K562 (cell line): ENCODE results near the gene ITGB5. TPM values are rescaled to one million over a fixed set of nuclear protein-coding genes. Genes with fewer than 3 reads are reported as not detected.

ENCODE experiments used
- ATAC-seq: fragments of 200-7000 bp; cut with Tn5 transposase; 3 replicates; pipeline ENCODE4 v1.9.1; 2020; ENCODE audit warnings: moderate library complexity
- BruUV-seq: library from RNA; stranded (reverse); fragments of 400-500 nt; replicated peaks from 2 replicates; lab custom pipeline; 2021; lab: Mats Ljungman, UMichigan
- CTCF ChIA-PET: fragments of 300-600 bp; formaldehyde crosslinking; extraction: SDS; loops from one replicate; lab custom pipeline; 2021; ENCODE audit warnings: low intra/inter-chr PET ratio; lab: Yijun Ruan, JAX
- POLR2A ChIA-PET: fragments of 300-600, 350-650 bp; sonication (Branson Sonifier 250); formaldehyde crosslinking; extraction: SDS; loops from one replicate; lab custom pipeline; 2021; ENCODE audit warnings: antibody characterized with exemption, inconsistent platforms; lab: Yijun Ruan, JAX
- DNase-seq, 4 experiments: peaks; one replicate each; pipeline versions ENCODE4 v3.0.0 to v3.0.0-alpha.2; 2011 to 2018; ENCODE audit warnings: low spot score in 3 of 4, mixed read lengths in 3 of 4; ENCODE audit errors: extremely low read depth in 1 of 4
- FAIRE-seq: peaks from 2 replicates; lab custom pipeline; 2011; peaks lifted over from hg19 to GRCh38; lab: Jason Lieb, UNC
- H2AFZ ChIP-seq: 2 replicates; pipeline ENCODE4 v1.6.0; 2011; ENCODE audit warnings: low read depth, low read length, control low read depth, inconsistent platforms
- H3K27ac ChIP-seq: fragments of 200-600 bp; 3 replicates; pipeline ENCODE4 v1.8.0; 2011; ENCODE audit warnings: low read depth, mild to moderate bottlenecking, control low read depth, inconsistent platforms, low read length, moderate library complexity, mixed read lengths; ENCODE audit errors: extremely low read depth
- H3K27me3 ChIP-seq, 2 experiments: fragments of 300-600 bp in 1 of 2; 2 replicates in 1 of 2; 3 replicates in 1 of 2; pipeline versions ENCODE4 v1.6.0 to v1.8.0; 2011; ENCODE audit warnings: inconsistent platforms in 2 of 2, low read length in 2 of 2, mild to moderate bottlenecking in 1 of 2, mixed read lengths in 1 of 2, moderate library complexity in 1 of 2; ENCODE audit not compliant: control insufficient read depth in 2 of 2, insufficient read depth in 2 of 2
- H3K36me3 ChIP-seq: fragments of 300-600 bp; 3 replicates; pipeline ENCODE4 v1.8.0; 2011; ENCODE audit warnings: mild to moderate bottlenecking, low read length, inconsistent platforms; ENCODE audit not compliant: control insufficient read depth, insufficient read depth
- H3K4me1 ChIP-seq, 2 experiments: fragments of 200-600 bp in 1 of 2; replicated peaks in 1 of 2; 2 replicates in 1 of 2; 3 replicates in 1 of 2; pipeline versions ENCODE4 v1.5.1 to v1.8.0; 2011; ENCODE audit warnings: inconsistent platforms in 2 of 2, low read length in 2 of 2, mild to moderate bottlenecking in 1 of 2, mixed read lengths in 1 of 2, moderate library complexity in 1 of 2; ENCODE audit not compliant: control insufficient read depth in 2 of 2, insufficient read depth in 2 of 2
- H3K4me2 ChIP-seq: 2 replicates; pipeline ENCODE4 v1.6.1; 2011; ENCODE audit warnings: low read length, control low read depth, inconsistent platforms, mixed read lengths; ENCODE audit not compliant: insufficient read depth
- H3K4me3 ChIP-seq: fragments of 200-600 bp; sonication (generic), shearing (Covaris generic); 2 replicates; pipeline ENCODE4 v1.5.1; 2016; ENCODE audit warnings: control low read depth, inconsistent platforms
- H3K79me2 ChIP-seq: fragments of 200-600 bp; 3 replicates; pipeline ENCODE4 v1.8.0; 2011; ENCODE audit warnings: low read length, inconsistent platforms; ENCODE audit not compliant: control insufficient read depth, insufficient read depth
- H3K9ac ChIP-seq, 2 experiments: 2 replicates each; pipeline versions ENCODE4 v1.6.0 to v1.6.1; 2011; ENCODE audit warnings: low read depth in 2 of 2, low read length in 2 of 2, control low read depth in 1 of 2, inconsistent platforms in 1 of 2, mild to moderate bottlenecking in 1 of 2, mixed read lengths in 1 of 2; ENCODE audit not compliant: insufficient read depth in 1 of 2
- H3K9me1 ChIP-seq: one replicate; pipeline ENCODE4 v1.6.0; 2011; ENCODE audit warnings: inconsistent platforms, mild to moderate bottlenecking, low read length, moderate library complexity; ENCODE audit not compliant: control insufficient read depth, insufficient read depth
- H3K9me3 ChIP-seq: replicated peaks from 2 replicates; pipeline ENCODE4 v1.5.1; 2011; ENCODE audit warnings: low read depth, low read length, inconsistent platforms; ENCODE audit not compliant: control insufficient read depth, insufficient read depth
- H4K20me1 ChIP-seq: replicated peaks from 2 replicates; pipeline ENCODE4 v1.6.1; 2011; ENCODE audit warnings: low read length, inconsistent platforms, mixed read lengths; ENCODE audit not compliant: control insufficient read depth, insufficient read depth
- BHLHE40 ChIP-seq: IDR thresholded peaks from 2 replicates; pipeline ENCODE4 v1.6.1; 2011; ENCODE audit warnings: low read length, improper control_type of control experiment
- BRD9 ChIP-seq: fragments of 450-650 bp; IDR thresholded peaks from 2 replicates; pipeline ENCODE4 v1.6.1; 2018; ENCODE audit warnings: low read depth; ENCODE audit not compliant: partially characterized antibody
- CBX3 ChIP-seq, 2 experiments: IDR thresholded peaks; 1 replicate in 1 of 2; 2 replicates in 1 of 2; pipeline ENCODE4 v1.6.1; 2012; ENCODE audit warnings: inconsistent platforms in 2 of 2, low read length in 2 of 2, borderline replicate concordance in 1 of 2, control low read depth in 1 of 2
- CHCHD3 ChIP-seq: fragments of 250-450 bp; sonication (Bioruptor Pico); IDR thresholded peaks from 2 replicates; pipeline ENCODE4 v2.1.2; 2022; ENCODE audit warnings: mild to moderate bottlenecking
- GABPB1 ChIP-seq: sonication (generic); formaldehyde crosslinking; IDR thresholded peaks from 2 replicates; pipeline ENCODE4 v1.8.0; 2022; ENCODE audit warnings: mild to moderate bottlenecking, missing genetic modification reagents
- HMG20A ChIP-seq: fragments of 450-650 bp; formaldehyde crosslinking; conservative IDR thresholded peaks from 2 replicates; pipeline ENCODE4 v1.4.0; 2020; ENCODE audit warnings: mild to moderate bottlenecking, mixed read lengths
- HMGXB4 ChIP-seq: sonication (generic); formaldehyde crosslinking; IDR thresholded peaks from 2 replicates; pipeline ENCODE4 v1.8.1; 2023; ENCODE audit warnings: mild to moderate bottlenecking, missing genetic modification reagents
- KLF13 ChIP-seq: fragments of 450-650 bp; IDR thresholded peaks from 2 replicates; pipeline ENCODE4 v1.6.1; 2016; ENCODE audit warnings: missing genetic modification characterization, low read depth, mild to moderate bottlenecking, missing compliant biosample characterization, moderate library complexity, borderline replicate concordance
- MEF2D ChIP-seq: conservative IDR thresholded peaks from 2 replicates; pipeline ENCODE4 v1.6.1; 2016; ENCODE audit warnings: low read depth, missing genetic modification characterization, missing compliant biosample characterization
- MTF1 ChIP-seq: fragments of 250-450 bp; sonication (Bioruptor Pico); IDR thresholded peaks from 2 replicates; pipeline ENCODE4 v1.9.0; 2021; ENCODE audit warnings: moderate library complexity, mild to moderate bottlenecking, inconsistent platforms, borderline replicate concordance
- PTBP1 ChIP-seq: fragments of 200-400 bp; formaldehyde crosslinking; IDR thresholded peaks from 2 replicates; pipeline ENCODE4 v1.6.1; 2017; ENCODE audit warnings: low read depth, low read length
- PYGO2 ChIP-seq: fragments of 450-650 bp; IDR thresholded peaks from 2 replicates; pipeline ENCODE4 v1.6.1; 2016; ENCODE audit warnings: mild to moderate bottlenecking, missing genetic modification characterization, moderate library complexity, missing compliant biosample characterization
- THAP12 ChIP-seq: fragments of 250-450 bp; sonication (Bioruptor Pico); IDR thresholded peaks from 2 replicates; pipeline ENCODE4 v1.9.0; 2021; ENCODE audit warnings: mild to moderate bottlenecking, inconsistent platforms
- TRIM24 ChIP-seq, 2 experiments: fragments of 450-650 bp; IDR thresholded peaks; 2 replicates each; pipeline ENCODE4 v1.6.1; 2016
- TRIM28 ChIP-seq: fragments of 450-650 bp; IDR thresholded peaks from 2 replicates; pipeline ENCODE4 v1.6.1; 2017
- XRCC3 ChIP-seq: fragments of 450-650 bp; IDR thresholded peaks from 2 replicates; pipeline ENCODE4 v1.6.1; 2017; ENCODE audit warnings: mild to moderate bottlenecking, moderate library complexity
- ZNF175 ChIP-seq: fragments of 200-800 bp; sonication (Bioruptor generic); IDR thresholded peaks from 2 replicates; pipeline ENCODE4 v1.6.1; 2016; ENCODE audit warnings: low read depth, mild to moderate bottlenecking, missing genetic modification characterization, missing compliant biosample characterization
- ZNF274 ChIP-seq: IDR thresholded peaks from 2 replicates; pipeline ENCODE4 v1.6.1; 2011; ENCODE audit warnings: low read depth, mild to moderate bottlenecking, low read length, moderate library complexity, borderline replicate concordance
- WGBS: fragments of 100-300 bp; shearing (Covaris generic); methylation state at CpG from one replicate; pipeline ENCODE4 v1.1.6; 2016; ENCODE audit warnings: low coverage, mixed read lengths; ENCODE audit not compliant: insufficient coverage; ENCODE audit errors: missing lambda C conversion rate; 5-methylcytosine and 5-hydroxymethylcytosine counted together
- in situ Hi-C: fragments of 300-500 bp; cut with MboI; formaldehyde crosslinking; loops from 4 replicates; pipeline ENCODE4 v1.15.0; 2018; ENCODE audit warnings: inconsistent platforms, mixed read lengths
- intact Hi-C: fragments of 100-400 bp; cut with micrococcal nuclease; formaldehyde crosslinking; loops from 2 replicates; pipeline ENCODE4 v1.14.2; 2022
- polyA plus RNA-seq, 8 experiments: library from polyadenylated mRNA; depleted of rRNA in 4 of 8; stranded (reverse) in 5 of 8; unstranded in 3 of 8; fragments of >200 nt; fragmentation: Nextera tagmentation in 2 of 8; fragmentation: Illumina TruSeq in 1 of 8; extraction: Ambion mirVana in 2 of 8; extraction: Trizol in 1 of 8; gene quantifications; 2 replicates each; pipeline versions ENCODE4 v1.2.1 to v1.2.3, GENCODE V29; 2011 to 2014; ENCODE audit warnings: inconsistent platforms in 1 of 8, missing spikeins in 1 of 8
- total RNA-seq, 7 experiments: library from RNA; depleted of rRNA in 6 of 7; stranded (reverse); fragments of >200 nt in 6 of 7; fragmentation: Illumina TruSeq in 2 of 7; extraction: Trizol in 2 of 7; gene quantifications; 2 replicates each; pipeline versions ENCODE4 v1.2.1 to v1.2.3, GENCODE V29; 2011 to 2021; ENCODE audit warnings: low replicate concordance in 1 of 7
- TF ChIP-seq, protein P1 (sequence below): IDR thresholded peaks from 2 replicates; pipeline ENCODE4 v1.6.1; 2014; ENCODE audit warnings: antibody characterized with exemption

Gene ITGB5
- total and polyA plus RNA-seq, 9 of the 15 experiments (the other 6 are each of a cell fraction or from before 2014, with no cell fraction given) = 1.7 to 46.8 (median 9.9) TPM

DNA sequence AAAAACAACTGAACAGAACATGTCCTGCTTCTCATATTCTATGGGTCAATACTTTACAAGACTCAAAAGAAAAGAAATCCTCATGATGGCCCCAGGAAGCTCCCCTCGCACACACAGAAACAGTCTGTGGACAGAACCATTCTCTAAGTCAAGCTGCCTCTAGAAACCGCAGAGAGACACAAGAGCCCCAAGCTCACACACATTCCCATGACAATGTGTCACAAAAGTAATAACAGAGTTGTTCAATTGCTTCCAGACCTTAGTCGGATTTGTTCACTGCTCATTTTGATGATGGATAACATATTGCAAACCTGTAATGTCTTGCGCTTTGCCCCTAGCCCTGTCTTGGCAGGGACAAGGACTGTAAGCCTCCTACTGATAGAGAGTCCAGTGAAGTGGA is 96.0 kb downstream of the ITGB5 start:
- Histone ChIP-seq H3K79me2 (no peaks in the 10 kb centered on the region), H3K9ac (no peak overlapping the region), H3K9me1 (no peaks in the 10 kb centered on the region), H3K27me3 (no peaks in the 10 kb centered on the region), H3K36me3 (no peaks in the 10 kb centered on the region), H3K9me3 (no peaks in the 10 kb centered on the region), H4K20me1 (no peaks in the 10 kb centered on the region), H2AFZ (no peak overlapping the region), H3K27ac (no peak overlapping the region), H3K4me3 (no peak overlapping the region), H3K4me2 (no peak overlapping the region), H3K4me1 (no peaks in the 10 kb centered on the region; a peak in 1 of 5 replicates)
- no TSS peak for BruUV-seq
- TF ChIP-seq GABPB1 (CRISPR knock-in tag) (no peak), MTF1 (CRISPR knock-in tag) (no peak), CHCHD3 (CRISPR knock-in tag) (no peak), HMGXB4 (CRISPR knock-in tag) (no peak), KLF13 (tag) (no peak), TRIM24 (IDR thresholded peaks at IDR 0.05) (no peak), XRCC3 (no peak), BRD9 (no peak), ZNF175 (CRISPR knock-in tag) (no peak), TRIM28 (no peak), CBX3 (IDR thresholded peaks at IDR 0.05; ENCODE audit: borderline replicate concordance in 1 of 2, low read length in 2 of 2) (no peak), BHLHE40 (no peak), ZNF274 (no peak), PYGO2 (no peak), PTBP1 (no peak), THAP12 (CRISPR knock-in tag) (no peak), MEF2D (tag) (no peak), HMG20A (CRISPR knock-in tag) (no peak)
- TF ChIP-seq, protein P1, sequence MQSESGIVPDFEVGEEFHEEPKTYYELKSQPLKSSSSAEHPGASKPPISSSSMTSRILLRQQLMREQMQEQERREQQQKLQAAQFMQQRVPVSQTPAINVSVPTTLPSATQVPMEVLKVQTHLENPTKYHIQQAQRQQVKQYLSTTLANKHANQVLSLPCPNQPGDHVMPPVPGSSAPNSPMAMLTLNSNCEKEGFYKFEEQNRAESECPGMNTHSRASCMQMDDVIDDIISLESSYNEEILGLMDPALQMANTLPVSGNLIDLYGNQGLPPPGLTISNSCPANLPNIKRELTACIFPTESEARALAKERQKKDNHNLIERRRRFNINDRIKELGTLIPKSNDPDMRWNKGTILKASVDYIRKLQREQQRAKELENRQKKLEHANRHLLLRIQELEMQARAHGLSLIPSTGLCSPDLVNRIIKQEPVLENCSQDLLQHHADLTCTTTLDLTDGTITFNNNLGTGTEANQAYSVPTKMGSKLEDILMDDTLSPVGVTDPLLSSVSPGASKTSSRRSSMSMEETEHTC = no peak
- DNase-seq (no peak), FAIRE-seq (no peak), ATAC-seq (no peak)
- ChIA-PET CTCF (no interaction called here), POLR2A (interaction anchor here (1.0 kb wide), 1 partner anchor 22 kb away, joined by 3 read pairs; no protein-coding TSS in a partner anchor)
- in situ Hi-C loops (no loop called here), intact Hi-C loops (no loop called here)
- WGBS = 62% methylated on average over 4 of the region's 4 CpGs
